MM.1S (cell line): Measurements from ENCODE around the gene MCM3.

Experiments
- DNase-seq: peaks from one replicate; pipeline ENCODE4 v3.0.0-alpha.2; 2015
- H2AFZ ChIP-seq: fragments of 300-600 bp; sonication (generic); 2 replicates; pipeline ENCODE4 v1.6.0; 2016; ENCODE audit warnings: antibody characterized with exemption, low read length
- H3F3A ChIP-seq: fragments of 300-600 bp; sonication (generic); 2 replicates; pipeline ENCODE4 v1.6.1; 2016; ENCODE audit warnings: mild to moderate bottlenecking, antibody characterized with exemption, low read length, moderate library complexity, mixed read lengths; ENCODE audit not compliant: insufficient read depth
- H3K27ac ChIP-seq: fragments of 300-600 bp; sonication (generic); 2 replicates; pipeline ENCODE4 v1.5.1; 2016; ENCODE audit warnings: mild to moderate bottlenecking, low read length
- H3K27me3 ChIP-seq: fragments of 300-600 bp; sonication (generic); replicated peaks from 2 replicates; pipeline ENCODE4 v1.6.0; 2016; ENCODE audit warnings: low read length; ENCODE audit not compliant: insufficient read depth
- H3K36me3 ChIP-seq: fragments of 300-600 bp; sonication (generic); replicated peaks from 2 replicates; pipeline ENCODE4 v1.6.1; 2016; ENCODE audit warnings: mild to moderate bottlenecking, low read length, mixed read lengths; ENCODE audit not compliant: insufficient read depth
- H3K4me1 ChIP-seq: fragments of 300-600 bp; sonication (generic); 2 replicates; pipeline ENCODE4 v1.6.1; 2016; ENCODE audit warnings: low read length, mixed read lengths
- H3K4me2 ChIP-seq: fragments of 300-600 bp; sonication (generic); 2 replicates; pipeline ENCODE4 v1.6.0; 2016; ENCODE audit warnings: low read depth, low read length
- H3K4me3 ChIP-seq: fragments of 300-600 bp; sonication (generic); 2 replicates; pipeline ENCODE4 v1.5.1; 2016; ENCODE audit warnings: low read length, mixed read lengths
- H3K79me2 ChIP-seq: fragments of 300-600 bp; sonication (generic); 2 replicates; pipeline ENCODE4 v1.6.1; 2016; ENCODE audit warnings: mixed run types, low read length, mixed read lengths
- H3K9ac ChIP-seq: fragments of 300-600 bp; sonication (generic); 2 replicates; pipeline ENCODE4 v1.6.1; 2016; ENCODE audit warnings: low read length, mixed read lengths
- H3K9me2 ChIP-seq: fragments of 300-600 bp; sonication (generic); replicated peaks from 2 replicates; pipeline ENCODE4 v1.6.1; 2016; ENCODE audit warnings: mild to moderate bottlenecking, low read length, mixed read lengths; ENCODE audit not compliant: insufficient read depth
- H3K9me3 ChIP-seq: fragments of 300-600 bp; sonication (generic); replicated peaks from 2 replicates; pipeline ENCODE4 v1.6.1; 2016; ENCODE audit warnings: mild to moderate bottlenecking, low read length, mixed read lengths; ENCODE audit not compliant: insufficient read depth
- H4K20me1 ChIP-seq: fragments of 300-600 bp; sonication (generic); 2 replicates; pipeline ENCODE4 v1.6.1; 2016; ENCODE audit warnings: mild to moderate bottlenecking, low read length, moderate library complexity, mixed read lengths; ENCODE audit not compliant: insufficient read depth
- CTCF ChIP-seq: fragments of 300-600 bp; sonication (generic); IDR thresholded peaks from 2 replicates; pipeline ENCODE4 v1.5.1; 2016; ENCODE audit warnings: antibody characterized with exemption, low read length, mixed read lengths
- EZH2 ChIP-seq: fragments of 300-600 bp; sonication (generic); optimal IDR thresholded peaks from 2 replicates; pipeline ENCODE3; 2017; ENCODE audit warnings: low read depth, mild to moderate bottlenecking, antibody characterized with exemption, low read length, mixed read lengths
- EZH2phosphoT487 ChIP-seq: fragments of 300-600 bp; sonication (generic); IDR thresholded peaks from 2 replicates; pipeline ENCODE4 v1.6.1; 2018; ENCODE audit warnings: antibody characterized with exemption, low read length

Gene MCM3

GRCh38 chr6:52304983-52305390, 20.4 kb upstream of the MCM3 start:
- H3K36me3 ChIP-seq, result no peaks in the 10 kb centered on the region
- DNase-seq, result peak; percentile 51
- TF ChIP-seq EZH2 (no peak), EZH2phosphoT487 (no peak), CTCF (no peak)
- H2AFZ ChIP-seq, result peak overlapping the region; percentile 19; the same call in 1 of the 2 replicates
- H3K4me2 ChIP-seq, result peak overlapping the region; percentile 77
- no peaks in the 10 kb centered on the region for H3K9me2 ChIP-seq
- peaks cover 38% of the 10 kb centered on the region for H3F3A ChIP-seq
- no peaks in the 10 kb centered on the region for H3K79me2 ChIP-seq
- H3K9ac ChIP-seq, result peak overlapping the region; percentile 44
- no peaks in the 10 kb centered on the region for H3K9me3 ChIP-seq
- no peaks in the 10 kb centered on the region for H4K20me1 ChIP-seq
- H3K27ac ChIP-seq, result peak overlapping the region; percentile 87
- peaks cover 43% of the 10 kb centered on the region for H3K4me1 ChIP-seq
- no peaks in the 10 kb centered on the region for H3K27me3 ChIP-seq
- peak overlapping the region; percentile 21 for H3K4me3 ChIP-seq

GRCh38 chr6:52303178-52303577, 18.6 kb upstream of the MCM3 start:
- Histone ChIP-seq H3K36me3 (no peaks in the 10 kb centered on the region), H3K4me2 (no peak overlapping the region), H3F3A (peaks cover 33% of the 10 kb centered on the region), H3K79me2 (no peaks in the 10 kb centered on the region), H3K4me1 (peaks cover 41% of the 10 kb centered on the region), H3K9me3 (no peaks in the 10 kb centered on the region), H4K20me1 (no peaks in the 10 kb centered on the region), H3K4me3 (no peak overlapping the region), H3K9me2 (no peaks in the 10 kb centered on the region), H3K27ac (no peak overlapping the region), H3K9ac (no peak overlapping the region), H3K27me3 (no peaks in the 10 kb centered on the region), H2AFZ (no peak overlapping the region)
- TF ChIP-seq EZH2phosphoT487 (no peak), EZH2 (no peak), CTCF (no peak)
- no peak for DNase-seq

GRCh38 chr6:52301326-52301725, 16.8 kb upstream of the MCM3 start:
- no peak overlapping the region for H3K4me2 ChIP-seq
- H3K27me3 ChIP-seq, result no peaks in the 10 kb centered on the region
- H3K36me3 ChIP-seq, result no peaks in the 10 kb centered on the region
- no peak overlapping the region for H3K9ac ChIP-seq
- no peaks in the 10 kb centered on the region for H3K9me2 ChIP-seq
- no peak overlapping the region for H3K4me3 ChIP-seq
- H4K20me1 ChIP-seq, result no peaks in the 10 kb centered on the region
- H3K27ac ChIP-seq, result no peak overlapping the region
- peaks cover 23% of the 10 kb centered on the region for H3F3A ChIP-seq
- DNase-seq, result no peak
- H2AFZ ChIP-seq, result no peak overlapping the region
- TF ChIP-seq CTCF, result no peak
- no peak for TF ChIP-seq EZH2
- TF ChIP-seq EZH2phosphoT487, result no peak
- H3K4me1 ChIP-seq, result peaks cover 33% of the 10 kb centered on the region
- no peaks in the 10 kb centered on the region for H3K79me2 ChIP-seq
- no peaks in the 10 kb centered on the region for H3K9me3 ChIP-seq
